Left ventricle myocardium superior (tissue), 1 donor: ENCODE data around the gene ABCB6. TPM values are rescaled to one million over a fixed set of nuclear protein-coding genes. Genes with fewer than 3 reads are reported as not detected.

Source experiments
- ATAC-seq: fragments of 200-7000 bp; cut with Tn5 transposase; one replicate; pipeline ENCODE4 v1.9.1; 2020; ENCODE audit warnings: mild to moderate bottlenecking, moderate library complexity
- DNase-seq: peaks from one replicate; pipeline ENCODE4 v3.0.0-alpha.2; 2020
- intact Hi-C: fragments of 100-400 bp; cut with micrococcal nuclease; formaldehyde crosslinking; loops from one replicate; pipeline ENCODE4 v1.11.0; 2022
- total RNA-seq: library from RNA; stranded (reverse); fragmentation: NEBNext Ultra II Directional; extraction: Animal tissue kit (Norgen Biotek cat#: 25700); gene quantifications from one replicate; pipeline ENCODE4 v1.2.1, GENCODE V29; 2021
- donor health status: DM: no; HTN: yes; CAD: no; lungs with severe emphysema.

ABCB6 gene
- total RNA-seq, 1 donor from 2014 or later = 28.2 TPM

GRCh38 chr2:219176818-219177551, 41.8 kb downstream of the ABCB6 start, which contains the start of gene CNPPD1:
CNPPD1 (minus strand) TSS chr2:219176925; CDS start chr2:219176828, 97 bp downstream.
- DNase-seq (peak; percentile 96), ATAC-seq (peak; percentile 92)
- intact Hi-C loops = no loop called here

GRCh38 chr2:219175928-219176817, 42.6 kb downstream of the ABCB6 start:
- intact Hi-C loops = no loop called here

GRCh38 chr2:219175486-219175885, 43.3 kb downstream of the ABCB6 start:
- no peak for ATAC-seq
- no peak for DNase-seq
- intact Hi-C loops = no loop called here

More at GRCh38 chr2:219175928-219176817, 42.6 kb downstream of the ABCB6 start:
- ATAC-seq (peak; percentile 43), DNase-seq (peak; percentile 66)

- intact Hi-C loops = no loop called here
- DNase-seq = no peak
- no peak for ATAC-seq
These were observed 44.0 kb downstream of the ABCB6 start for GRCh38 chr2:219174801-219175200.

GRCh38 chr2:219174146-219174545, 44.6 kb downstream of the ABCB6 start:
- DNase-seq = no peak
- intact Hi-C loops = no loop called here

GRCh38 chr2:219173176-219173575, 45.6 kb downstream of the ABCB6 start:
- intact Hi-C loops = no loop called here
- DNase-seq (no peak), ATAC-seq (no peak)

More at GRCh38 chr2:219174146-219174545, 44.6 kb downstream of the ABCB6 start:
- no peak for ATAC-seq

GRCh38 chr2:219172231-219173154, 46.3 kb downstream of the ABCB6 start:
- intact Hi-C loops = no loop called here
- DNase-seq (no peak), ATAC-seq (no peak)

- intact Hi-C loops = no loop called here
- DNase-seq (peak; percentile 54), ATAC-seq (peak; percentile 66)
These were observed 47.5 kb downstream of the ABCB6 start for GRCh38 chr2:219171231-219171651.

- DNase-seq (no peak), ATAC-seq (no peak)
- intact Hi-C loops = no loop called here
These were observed 48.7 kb downstream of the ABCB6 start, which contains the start of gene SLC23A3 for GRCh38 chr2:219169930-219170654. SLC23A3 (minus strand) TSS chr2:219170029; CDS start chr2:219169984, 45 bp downstream.

- DNase-seq = no peak
- no peak for ATAC-seq
- intact Hi-C loops = no loop called here
These were observed 49.8 kb downstream of the ABCB6 start for GRCh38 chr2:219168932-219169331.

- intact Hi-C loops = no loop called here
- ATAC-seq (peak; percentile 12), DNase-seq (no peak)
These were observed 50.2 kb downstream of the ABCB6 start for GRCh38 chr2:219168526-219168925.

- intact Hi-C loops = no loop called here
- no peak for ATAC-seq
These were observed 50.8 kb downstream of the ABCB6 start for GRCh38 chr2:219167997-219168396.

GRCh38 chr2:219165058-219165911, 53.5 kb downstream of the ABCB6 start:
- intact Hi-C loops = no loop called here
- ATAC-seq (no peak), DNase-seq (no peak)

More at GRCh38 chr2:219167997-219168396, 50.8 kb downstream of the ABCB6 start:
- DNase-seq = no peak

- DNase-seq (no peak), ATAC-seq (no peak)
- intact Hi-C loops = loop anchor here (5.0 kb wide), 1 partner anchor 134 kb away; no protein-coding TSS in a partner anchor
These were observed 55.6 kb downstream of the ABCB6 start for GRCh38 chr2:219163156-219163555.

GRCh38 chr2:219161097-219161496, 57.7 kb downstream of the ABCB6 start:
- DNase-seq = no peak
- ATAC-seq = no peak
- intact Hi-C loops = loop anchor here (5.0 kb wide), 1 partner anchor 136 kb away; no protein-coding TSS in a partner anchor

- DNase-seq (peak; percentile 99), ATAC-seq (peak; percentile 98)
- intact Hi-C loops = loop anchor here (5.0 kb wide), 1 partner anchor 137 kb away; no protein-coding TSS in a partner anchor
These were observed 58.4 kb downstream of the ABCB6 start, which contains the start of gene NHEJ1 for GRCh38 chr2:219160186-219161017. NHEJ1 (minus strand) TSS chr2:219160815; CDS start chr2:219158362, 2,453 bp downstream.
